B cell (primary cell): ENCODE measurements around the gene CLASP1.

ENCODE experiments used
- CTCF ChIP-seq: fragments of 200-600 bp; IDR thresholded peaks from one replicate; pipeline ENCODE4 v1.8.0; 2022; ENCODE audit warnings: antibody characterized with exemption, mild to moderate bottlenecking
- EZH2 ChIP-seq: IDR thresholded peaks from 2 replicates; pipeline ENCODE4 v1.6.1; 2012; ENCODE audit warnings: borderline replicate concordance, low read depth, mild to moderate bottlenecking, moderate library complexity, low read length; ENCODE audit not compliant: insufficient read depth, poor library complexity, severe bottlenecking

GRCh38 chr2:121529439-121530211 is 119.6 kb downstream of the CLASP1 start:
- TF ChIP-seq CTCF (no peak), EZH2 (no peak)
